HEK293 (cell line): ENCODE data around the gene ERICH3.

Source experiments
- CTCF ChIP-seq: fragments of 450-650 bp; formaldehyde crosslinking; IDR thresholded peaks from 2 replicates; pipeline ENCODE4 v1.5.1; 2016; ENCODE audit warnings: missing biosample characterization, missing genetic modification characterization
- KLF16 ChIP-seq: fragments of 450-650 bp; formaldehyde crosslinking; IDR thresholded peaks from 2 replicates; pipeline ENCODE4 v1.5.1; 2017; ENCODE audit warnings: missing biosample characterization, missing genetic modification characterization
- SETDB1 ChIP-seq: IDR thresholded peaks from one replicate; pipeline ENCODE4 v1.6.1; 2017; ENCODE audit warnings: mild to moderate bottlenecking, low read length, moderate library complexity, mixed read lengths; ENCODE audit not compliant: insufficient read length
- ZBTB17 ChIP-seq: fragments of 450-650 bp; formaldehyde crosslinking; IDR thresholded peaks from 2 replicates; pipeline ENCODE4 v1.5.1; 2016; ENCODE audit warnings: missing biosample characterization, missing genetic modification characterization
- ZNF146 ChIP-seq: fragments of 450-650 bp; formaldehyde crosslinking; IDR thresholded peaks from 2 replicates; pipeline ENCODE4 v1.5.1; 2016; ENCODE audit warnings: missing biosample characterization, missing genetic modification characterization
- ZNF202 ChIP-seq: fragments of 450-650 bp; formaldehyde crosslinking; IDR thresholded peaks from 2 replicates; pipeline ENCODE4 v1.5.1; 2016; ENCODE audit warnings: missing biosample characterization, missing genetic modification characterization, borderline replicate concordance
- ZNF362 ChIP-seq: fragments of 450-650 bp; formaldehyde crosslinking; IDR thresholded peaks from 2 replicates; pipeline ENCODE4 v1.5.1; 2016; ENCODE audit warnings: missing biosample characterization, missing genetic modification characterization
- ZNF558 ChIP-seq: fragments of 450-650 bp; formaldehyde crosslinking; IDR thresholded peaks from 2 replicates; pipeline ENCODE4 v1.5.1; 2016; ENCODE audit warnings: missing biosample characterization, missing genetic modification characterization
- ZNF777 ChIP-seq: fragments of 450-650 bp; formaldehyde crosslinking; IDR thresholded peaks from 2 replicates; pipeline ENCODE4 v1.5.1; 2017; ENCODE audit warnings: missing biosample characterization, missing genetic modification characterization, borderline replicate concordance

DNA sequence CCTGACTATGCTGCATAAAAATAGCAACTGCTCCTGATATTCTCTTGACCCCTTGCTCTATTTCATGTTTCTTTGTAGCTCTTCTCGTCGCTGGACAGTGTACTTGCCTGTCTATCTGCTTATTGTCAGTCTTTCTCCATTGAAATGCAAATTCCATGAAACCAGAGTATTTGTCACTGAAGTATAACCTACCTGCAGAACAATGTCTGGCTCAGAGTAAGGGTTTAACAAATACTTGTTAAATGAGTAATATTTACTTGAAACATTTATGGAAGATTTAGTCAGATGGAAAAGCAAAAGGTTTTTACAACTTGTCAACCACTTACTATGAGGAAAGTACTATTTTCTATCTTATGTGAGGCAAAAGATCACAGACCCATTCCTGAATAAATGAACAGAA, 19.9 kb upstream of the ERICH3 start:
- TF ChIP-seq CTCF (tag by site-specific recombination) (no peak), ZBTB17 (tag by site-specific recombination) (no peak), KLF16 (tag by site-specific recombination) (no peak), ZNF777 (no peak), ZNF558 (tag by site-specific recombination) (no peak), ZNF202 (no peak), ZNF362 (tag by site-specific recombination) (no peak), SETDB1 (no peak), ZNF146 (no peak)
